Measurements from ENCODE around the gene SLC2A9.

SLC2A9 gene

DNA sequence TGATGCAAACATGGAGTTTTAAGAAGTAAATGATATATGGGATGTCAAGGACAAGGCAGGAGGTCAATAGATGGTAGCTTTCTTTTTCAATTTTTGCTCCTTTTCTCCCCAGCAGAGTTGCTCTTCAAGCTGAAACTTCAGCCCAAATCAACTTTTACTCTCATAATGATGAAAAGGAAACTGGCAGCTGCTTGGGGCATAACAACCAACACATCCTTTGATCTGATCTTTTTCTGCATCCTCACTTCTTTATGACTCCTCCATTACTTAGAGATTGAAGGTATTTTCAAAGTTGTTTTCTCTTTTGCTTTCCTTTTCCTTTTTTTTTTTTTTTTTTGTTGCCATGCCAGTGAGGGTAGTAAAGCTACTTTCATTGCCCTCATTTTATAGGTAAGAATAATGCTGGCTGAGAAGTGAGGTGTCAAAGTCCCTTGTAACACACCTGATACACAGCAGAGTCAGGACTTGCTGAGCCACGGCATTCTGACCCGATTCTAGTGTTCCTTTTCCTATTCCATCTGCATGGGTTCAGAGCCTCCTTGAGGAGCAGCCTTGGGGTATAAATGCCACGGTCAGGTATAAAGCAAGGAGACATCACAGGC, 26.9 kb downstream of the SLC2A9 start:
- H2BK120ac ChIP-seq (ENCODE audit: insufficient read depth, low read length, poor library complexity), result no peak overlapping the region
- H3K27ac ChIP-seq (ENCODE audit: low read depth, low read length), result no peak overlapping the region
- no peak overlapping the region for H3K18ac ChIP-seq (ENCODE audit: low read length)
- no peaks in the 10 kb centered on the region for H3K79me1 ChIP-seq (ENCODE audit: low read length)
- H3K4me2 ChIP-seq (ENCODE audit: low read length), result no peak overlapping the region
- no peak overlapping the region for H3K4me3 ChIP-seq (ENCODE audit: low read depth, low read length)
- H3K4ac ChIP-seq (ENCODE audit: low read depth, low read length), result no peak overlapping the region
- H3K4me1 ChIP-seq (ENCODE audit: control insufficient read depth in 1 of 2, insufficient read depth in 2 of 2, low read length in 2 of 2), result peaks cover 0 to 4% of the 10 kb centered on the region in 2 experiments
- H2AK5ac ChIP-seq (ENCODE audit: low read length), result no peak overlapping the region
- H3K36me3 ChIP-seq (ENCODE audit: control insufficient read depth in 1 of 2, insufficient read depth in 2 of 2, low read length in 2 of 2), result no peaks in the 10 kb centered on the region
- H4K12ac ChIP-seq (ENCODE audit: low read depth, low read length), result no peak overlapping the region
- H3K14ac ChIP-seq (ENCODE audit: low read length), result no peak overlapping the region
- H4K91ac ChIP-seq (ENCODE audit: low read depth, low read length), result no peak overlapping the region
- no peaks in the 10 kb centered on the region for H3K27me3 ChIP-seq (ENCODE audit: insufficient read depth, low read length)
- no peak overlapping the region for H2BK12ac ChIP-seq (ENCODE audit: low read length)
- DNase-seq, result no peak
- H3K23ac ChIP-seq (ENCODE audit: low read length), result no peak overlapping the region
- H3K9me3 ChIP-seq (ENCODE audit: insufficient read depth, low read depth, low read length), result no peaks in the 10 kb centered on the region
- H3K79me2 ChIP-seq (ENCODE audit: control insufficient read depth, insufficient read depth, low read length, poor library complexity), result no peaks in the 10 kb centered on the region
- no peak overlapping the region for H2AFZ ChIP-seq (ENCODE audit: insufficient read depth, low read length, poor library complexity)
- no CpG with 5 or more reads among the region's 3 CpGs for WGBS (ENCODE audit: extremely low coverage, insufficient coverage, insufficient read length)
- no peak overlapping the region for H4K8ac ChIP-seq (ENCODE audit: low read depth, low read length)
- H3K9ac ChIP-seq (ENCODE audit: low read length), result no peak overlapping the region
- no peak overlapping the region for H2BK5ac ChIP-seq (ENCODE audit: low read depth, low read length, poor library complexity)

- H3K23ac ChIP-seq (ENCODE audit: low read length), result no peak overlapping the region
- no peak overlapping the region for H3K4me3 ChIP-seq (ENCODE audit: low read depth, low read length)
- no peak overlapping the region for H2AK5ac ChIP-seq (ENCODE audit: low read length)
- H3K36me3 ChIP-seq (ENCODE audit: control insufficient read depth in 1 of 2, insufficient read depth in 2 of 2, low read length in 2 of 2), result no peaks in the 10 kb centered on the region
- H3K14ac ChIP-seq (ENCODE audit: low read length), result no peak overlapping the region
- H4K91ac ChIP-seq (ENCODE audit: low read depth, low read length), result no peak overlapping the region
- no peak overlapping the region for H4K8ac ChIP-seq (ENCODE audit: low read depth, low read length)
- no peaks in the 10 kb centered on the region for H3K9me3 ChIP-seq (ENCODE audit: insufficient read depth, low read depth, low read length)
- no peak overlapping the region for H3K27ac ChIP-seq (ENCODE audit: low read depth, low read length)
- no peak overlapping the region for H4K12ac ChIP-seq (ENCODE audit: low read depth, low read length)
- no peak overlapping the region for H2AFZ ChIP-seq (ENCODE audit: insufficient read depth, low read length, poor library complexity)
- no CpG with 5 or more reads among the region's 10 CpGs for WGBS (ENCODE audit: extremely low coverage, insufficient coverage, insufficient read length)
- no peak overlapping the region for H2BK12ac ChIP-seq (ENCODE audit: low read length)
- no peaks in the 10 kb centered on the region for H3K79me2 ChIP-seq (ENCODE audit: control insufficient read depth, insufficient read depth, low read length, poor library complexity)
- H3K9ac ChIP-seq (ENCODE audit: low read length), result no peak overlapping the region
- no peaks in the 10 kb centered on the region for H3K4me1 ChIP-seq (ENCODE audit: control insufficient read depth in 1 of 2, insufficient read depth in 2 of 2, low read length in 2 of 2)
- no peaks in the 10 kb centered on the region for H3K79me1 ChIP-seq (ENCODE audit: low read length)
- no peak for DNase-seq
- no peak overlapping the region for H2BK120ac ChIP-seq (ENCODE audit: insufficient read depth, low read length, poor library complexity)
- H3K4ac ChIP-seq (ENCODE audit: low read depth, low read length), result no peak overlapping the region
- no peak overlapping the region for H3K4me2 ChIP-seq (ENCODE audit: low read length)
- H2BK5ac ChIP-seq (ENCODE audit: low read depth, low read length, poor library complexity), result no peak overlapping the region
- H3K27me3 ChIP-seq (ENCODE audit: insufficient read depth, low read length), result no peaks in the 10 kb centered on the region
- no peak overlapping the region for H3K18ac ChIP-seq (ENCODE audit: low read length)
Measured at GRCh38 chr4:9989918-9990635, 31.2 kb downstream of the SLC2A9 start.

GRCh38 chr4:9988933-9989332, 32.4 kb downstream of the SLC2A9 start:
- no peak overlapping the region for H4K91ac ChIP-seq (ENCODE audit: low read depth, low read length)
- H3K4me3 ChIP-seq (ENCODE audit: low read depth, low read length), result no peak overlapping the region
- H3K9ac ChIP-seq (ENCODE audit: low read length), result no peak overlapping the region
- no peak overlapping the region for H3K14ac ChIP-seq (ENCODE audit: low read length)
- no peak overlapping the region for H2BK5ac ChIP-seq (ENCODE audit: low read depth, low read length, poor library complexity)
- WGBS (ENCODE audit: extremely low coverage, insufficient coverage, insufficient read length), result no CpG with 5 or more reads among the region's 2 CpGs
- no peak overlapping the region for H2AFZ ChIP-seq (ENCODE audit: insufficient read depth, low read length, poor library complexity)
- H3K4me2 ChIP-seq (ENCODE audit: low read length), result no peak overlapping the region
- H4K12ac ChIP-seq (ENCODE audit: low read depth, low read length), result no peak overlapping the region
- no peaks in the 10 kb centered on the region for H3K79me1 ChIP-seq (ENCODE audit: low read length)
- H4K8ac ChIP-seq (ENCODE audit: low read depth, low read length), result no peak overlapping the region
- H3K27me3 ChIP-seq (ENCODE audit: insufficient read depth, low read length), result no peaks in the 10 kb centered on the region
- no peaks in the 10 kb centered on the region for H3K9me3 ChIP-seq (ENCODE audit: insufficient read depth, low read depth, low read length)
- no peak overlapping the region for H2BK120ac ChIP-seq (ENCODE audit: insufficient read depth, low read length, poor library complexity)
- H3K36me3 ChIP-seq (ENCODE audit: control insufficient read depth in 1 of 2, insufficient read depth in 2 of 2, low read length in 2 of 2), result no peaks in the 10 kb centered on the region
- no peak overlapping the region for H2AK5ac ChIP-seq (ENCODE audit: low read length)
- H3K18ac ChIP-seq (ENCODE audit: low read length), result no peak overlapping the region
- no peak for DNase-seq
- no peak overlapping the region for H3K23ac ChIP-seq (ENCODE audit: low read length)
- H3K79me2 ChIP-seq (ENCODE audit: control insufficient read depth, insufficient read depth, low read length, poor library complexity), result no peaks in the 10 kb centered on the region
- no peak overlapping the region for H3K4ac ChIP-seq (ENCODE audit: low read depth, low read length)
- H3K4me1 ChIP-seq (ENCODE audit: control insufficient read depth in 1 of 2, insufficient read depth in 2 of 2, low read length in 2 of 2), result no peaks in the 10 kb centered on the region
- no peak overlapping the region for H3K27ac ChIP-seq (ENCODE audit: low read depth, low read length)
- no peak overlapping the region for H2BK12ac ChIP-seq (ENCODE audit: low read length)

DNA sequence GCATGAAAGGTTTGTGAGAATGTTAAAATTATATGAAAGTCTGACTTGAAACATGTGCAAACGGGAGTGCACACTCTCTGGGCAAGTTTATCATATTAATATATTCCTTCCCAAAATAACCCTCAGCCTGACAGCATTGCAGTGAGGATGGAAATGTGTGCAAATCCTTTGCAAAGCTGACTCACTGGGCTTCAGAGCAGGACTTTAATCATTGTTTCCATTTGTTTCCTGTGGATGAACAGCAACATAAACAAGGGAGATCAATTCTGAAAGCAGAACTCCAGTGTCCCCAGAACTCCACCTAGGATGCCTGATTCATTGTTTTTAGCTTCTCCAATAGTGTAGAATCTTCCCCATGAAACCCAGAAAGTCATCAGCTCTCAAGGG, 32.9 kb downstream of the SLC2A9 start:
- H2BK5ac ChIP-seq (ENCODE audit: low read depth, low read length, poor library complexity), result no peak overlapping the region
- H3K27me3 ChIP-seq (ENCODE audit: insufficient read depth, low read length), result no peaks in the 10 kb centered on the region
- no peak overlapping the region for H2AFZ ChIP-seq (ENCODE audit: insufficient read depth, low read length, poor library complexity)
- no peak overlapping the region for H3K9ac ChIP-seq (ENCODE audit: low read length)
- no peak overlapping the region for H3K4me2 ChIP-seq (ENCODE audit: low read length)
- H3K23ac ChIP-seq (ENCODE audit: low read length), result no peak overlapping the region
- no peak overlapping the region for H3K27ac ChIP-seq (ENCODE audit: low read depth, low read length)
- H3K18ac ChIP-seq (ENCODE audit: low read length), result no peak overlapping the region
- H3K4me3 ChIP-seq (ENCODE audit: low read depth, low read length), result no peak overlapping the region
- no peak for DNase-seq
- no peaks in the 10 kb centered on the region for H3K9me3 ChIP-seq (ENCODE audit: insufficient read depth, low read depth, low read length)
- no CpG with 5 or more reads among the region's 1 CpG for whole genome bisulfite sequencing (ENCODE audit: extremely low coverage, insufficient coverage, insufficient read length)
- no peaks in the 10 kb centered on the region for H3K4me1 ChIP-seq (ENCODE audit: control insufficient read depth in 1 of 2, insufficient read depth in 2 of 2, low read length in 2 of 2)
- H3K79me1 ChIP-seq (ENCODE audit: low read length), result no peaks in the 10 kb centered on the region
- no peak overlapping the region for H3K4ac ChIP-seq (ENCODE audit: low read depth, low read length)
- no peak overlapping the region for H4K8ac ChIP-seq (ENCODE audit: low read depth, low read length)
- no peak overlapping the region for H4K91ac ChIP-seq (ENCODE audit: low read depth, low read length)
- H2AK5ac ChIP-seq (ENCODE audit: low read length), result no peak overlapping the region
- no peaks in the 10 kb centered on the region for H3K79me2 ChIP-seq (ENCODE audit: control insufficient read depth, insufficient read depth, low read length, poor library complexity)
- H4K12ac ChIP-seq (ENCODE audit: low read depth, low read length), result no peak overlapping the region
- no peak overlapping the region for H2BK12ac ChIP-seq (ENCODE audit: low read length)
- no peak overlapping the region for H2BK120ac ChIP-seq (ENCODE audit: insufficient read depth, low read length, poor library complexity)
- H3K36me3 ChIP-seq (ENCODE audit: control insufficient read depth in 1 of 2, insufficient read depth in 2 of 2, low read length in 2 of 2), result no peaks in the 10 kb centered on the region
- no peak overlapping the region for H3K14ac ChIP-seq (ENCODE audit: low read length)
